CD4-positive, alpha-beta T cell (primary cell): ENCODE measurements around the gene ZNF451. TPM values are rescaled to one million over a fixed set of nuclear protein-coding genes. Genes with fewer than 3 reads are reported as not detected.

ENCODE experiments used
- ATAC-seq: fragments of 200-7000 bp; cut with Tn5 transposase; one replicate; pipeline ENCODE4 v1.10.0; 2022; ENCODE audit warnings: mild to moderate bottlenecking; ENCODE audit not compliant: poor library complexity
- CTCF ChIA-PET: fragments of 350-600 bp; sonication (Branson Sonifier 250); formaldehyde crosslinking; loops from one replicate; lab custom pipeline; 2021; ENCODE audit warnings: antibody characterized with exemption, inconsistent platforms; lab: Charles Lee
- POLR2A ChIA-PET: fragments of 350-600 bp; sonication (Branson Sonifier 250); formaldehyde crosslinking; loops from one replicate; lab custom pipeline; 2021; ENCODE audit warnings: antibody characterized with exemption, inconsistent platforms; lab: Charles Lee
- DNase-seq, 14 experiments: peaks; one replicate each; pipeline ENCODE4 v3.0.0-alpha.2; 2013 to 2020; ENCODE audit warnings: mixed read lengths in 2 of 14
- H3K27ac ChIP-seq, 2 donors: one replicate each; pipeline versions ENCODE4 v1.5.1 to v1.7.0; 2013; ENCODE audit warnings: low read length in 2 of 2, low read depth in 1 of 2, mild to moderate bottlenecking in 1 of 2
- H3K27me3 ChIP-seq, 2 experiments: 1 replicate in 1 of 2; 2 replicates in 1 of 2; pipeline versions ENCODE4 v1.6.1 to v1.7.0; 2013; ENCODE audit warnings: low read length in 2 of 2, control low read depth in 1 of 2, mild to moderate bottlenecking in 1 of 2, moderate library complexity in 1 of 2; ENCODE audit not compliant: insufficient read depth in 2 of 2, control insufficient read depth in 1 of 2
- H3K36me3 ChIP-seq: one replicate; pipeline ENCODE4 v1.6.1; 2013; ENCODE audit warnings: low read length, control low read depth; ENCODE audit not compliant: insufficient read depth
- H3K4me1 ChIP-seq: one replicate; pipeline ENCODE4 v1.6.1; 2013; ENCODE audit warnings: low read length, control low read depth; ENCODE audit not compliant: insufficient read depth
- H3K4me3 ChIP-seq: one replicate; pipeline ENCODE4 v1.5.1; 2013; ENCODE audit warnings: mild to moderate bottlenecking, low read length, moderate library complexity
- H3K9me3 ChIP-seq, 2 experiments: 1 replicate in 1 of 2; 2 replicates in 1 of 2; pipeline versions ENCODE4 v1.6.1 to v1.7.0; 2013; ENCODE audit warnings: low read length in 2 of 2, mild to moderate bottlenecking in 2 of 2, control low read depth in 1 of 2, moderate library complexity in 1 of 2; ENCODE audit not compliant: control insufficient read depth in 1 of 2, insufficient read depth in 1 of 2
- H3K27ac Mint-ChIP-seq: one replicate; pipeline ENCODE4 v1.8.0; 2020; ENCODE audit warnings: mixed read lengths
- H3K27me3 Mint-ChIP-seq: one replicate; pipeline ENCODE4 v1.8.0; 2021; ENCODE audit warnings: mixed read lengths
- H3K36me3 Mint-ChIP-seq: one replicate; pipeline ENCODE4 v1.8.0; 2021; ENCODE audit warnings: low read depth, mixed read lengths
- H3K4me1 Mint-ChIP-seq: one replicate; pipeline ENCODE4 v1.8.0; 2021; ENCODE audit warnings: low read depth, mixed read lengths
- H3K4me3 Mint-ChIP-seq: one replicate; pipeline ENCODE4 v1.8.0; 2020; ENCODE audit warnings: mild to moderate bottlenecking, mixed read lengths
- H3K9me3 Mint-ChIP-seq: one replicate; pipeline ENCODE4 v1.8.0; 2020; ENCODE audit warnings: mixed read lengths
- CTCF ChIP-seq: fragments of 200-600 bp; IDR thresholded peaks from one replicate; pipeline ENCODE4 v1.8.0; 2022; ENCODE audit warnings: antibody characterized with exemption, mild to moderate bottlenecking
- intact Hi-C, 2 experiments: fragments of 100-400 bp; cut with DNase I in 1 of 2; cut with micrococcal nuclease in 1 of 2; formaldehyde crosslinking; loops; one replicate each; pipeline versions ENCODE4 v1.15.1 to v1.9.0; 2023 to 2025; cut with DNase I, micrococcal nuclease
- total RNA-seq, 174 experiments: library from RNA in 2 of 174; stranded (reverse) in 2 of 174; gene quantifications; one replicate each; pipeline ENCODE4 v1.2.3 and lab custom pipeline; 2021 to 2026

Gene ZNF451
- total RNA-seq, 2 experiments from 2014 or later = 124 to 132 TPM

GRCh38 chr6:57190140-57190539, 100.2 kb downstream of the ZNF451 start:
- Histone ChIP-seq H3K27me3 (no peaks in the 10 kb centered on the region), H3K27ac (no peak overlapping the region), H3K36me3 (no peaks in the 10 kb centered on the region), H3K4me3 (no peak overlapping the region), H3K4me1 (no peaks in the 10 kb centered on the region), H3K9me3 (no peaks in the 10 kb centered on the region)
- ChIA-PET CTCF (interaction anchor here (0.8 to 1.2 kb wide), 3 partner anchors 14 to 135 kb away, joined by 3 to 4 read pairs (median 4); no protein-coding TSS in a partner anchor), POLR2A (interaction anchor here (0.9 to 1.8 kb wide), 4 partner anchors 12 to 127 kb away, joined by 3 to 11 read pairs (median 3); partner anchors contain the start of genes BAG2 and PRIM2)
- no peak overlapping the region for H3K27ac Mint-ChIP-seq
- no peak for DNase-seq
- peaks cover 5% of the 10 kb centered on the region for H3K4me1 Mint-ChIP-seq
- H3K4me3 Mint-ChIP-seq = no peak overlapping the region
- no peak for ATAC-seq
- TF ChIP-seq CTCF = peak; percentile 3
- H3K27me3 Mint-ChIP-seq = no peaks in the 10 kb centered on the region
- no peaks in the 10 kb centered on the region for H3K9me3 Mint-ChIP-seq
- intact Hi-C loops = loop anchor here (1.0 to 5.0 kb wide), 2 partner anchors 126 to 127 kb away; partner anchors contain the start of gene PRIM2 (in 1 of the 2)
- H3K36me3 Mint-ChIP-seq = peaks cover 10% of the 10 kb centered on the region

GRCh38 chr6:57193177-57193576, 103.2 kb downstream of the ZNF451 start:
- DNase-seq (no peak), ATAC-seq (no peak)
- H3K9me3 ChIP-seq = no peaks in the 10 kb centered on the region
- no peak overlapping the region for H3K4me3 Mint-ChIP-seq
- no peak overlapping the region for H3K27ac Mint-ChIP-seq
- no peak for TF ChIP-seq CTCF
- POLR2A ChIA-PET = no interaction called here
- intact Hi-C loops = loop anchor here in 1 of 2 experiments (5.0 kb wide), 1 partner anchor 124 kb away; the partner anchor contains the start of gene PRIM2
- H3K27me3 ChIP-seq = no peaks in the 10 kb centered on the region
- no peaks in the 10 kb centered on the region for H3K36me3 ChIP-seq
- no peak overlapping the region for H3K27ac ChIP-seq
- CTCF ChIA-PET = no interaction called here
- no peaks in the 10 kb centered on the region for H3K27me3 Mint-ChIP-seq
- H3K4me3 ChIP-seq = no peak overlapping the region
- H3K36me3 Mint-ChIP-seq = no peaks in the 10 kb centered on the region
- H3K4me1 ChIP-seq = no peaks in the 10 kb centered on the region
- no peaks in the 10 kb centered on the region for H3K9me3 Mint-ChIP-seq
- no peaks in the 10 kb centered on the region for H3K4me1 Mint-ChIP-seq

- Histone ChIP-seq H3K27me3 (no peaks in the 10 kb centered on the region), H3K27ac (no peak overlapping the region), H3K4me1 (no peaks in the 10 kb centered on the region), H3K9me3 (no peaks in the 10 kb centered on the region), H3K36me3 (no peaks in the 10 kb centered on the region), H3K4me3 (no peak overlapping the region)
- Mint-ChIP-seq H3K4me3 (no peak overlapping the region), H3K27ac (no peak overlapping the region), H3K27me3 (no peaks in the 10 kb centered on the region), H3K4me1 (no peaks in the 10 kb centered on the region), H3K36me3 (no peaks in the 10 kb centered on the region), H3K9me3 (no peaks in the 10 kb centered on the region)
- no peak for ATAC-seq
- POLR2A ChIA-PET = no interaction called here
- intact Hi-C loops = no loop called here
- DNase-seq = no peak
- CTCF ChIA-PET = no interaction called here
- TF ChIP-seq CTCF = no peak
These were observed 105.5 kb downstream of the ZNF451 start for GRCh38 chr6:57195457-57195856.
